GM18909 (cell line): ENCODE measurements around the gene SOX6.

ENCODE experiments used
- ATAC-seq: cut with Tn5 transposase; IDR thresholded peaks from one replicate; pipeline ENCODE4 v1.9.1; 2021; ENCODE audit warnings: mild to moderate bottlenecking; ENCODE audit not compliant: unreplicated experiment, poor library complexity

Gene SOX6

DNA sequence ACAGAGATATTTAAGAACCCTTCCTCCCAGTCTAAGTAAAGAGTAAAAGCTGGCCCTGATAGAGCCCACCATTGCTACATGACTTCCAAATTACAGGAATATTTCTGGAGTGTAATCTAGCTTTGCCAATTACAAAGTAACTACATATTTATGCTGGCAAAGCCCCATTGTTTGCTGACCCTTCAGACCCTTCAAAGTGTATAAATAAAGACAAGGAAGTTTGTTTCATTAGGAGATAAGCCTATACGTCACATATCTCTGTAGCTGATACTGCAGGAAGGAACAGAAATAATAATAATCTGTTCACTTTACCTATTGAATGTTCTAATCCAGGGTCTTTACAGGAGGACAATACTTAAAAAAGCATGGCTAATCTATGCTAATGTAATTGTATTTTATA is 375.1 kb downstream of the SOX6 start:
- ATAC-seq = no peak

DNA sequence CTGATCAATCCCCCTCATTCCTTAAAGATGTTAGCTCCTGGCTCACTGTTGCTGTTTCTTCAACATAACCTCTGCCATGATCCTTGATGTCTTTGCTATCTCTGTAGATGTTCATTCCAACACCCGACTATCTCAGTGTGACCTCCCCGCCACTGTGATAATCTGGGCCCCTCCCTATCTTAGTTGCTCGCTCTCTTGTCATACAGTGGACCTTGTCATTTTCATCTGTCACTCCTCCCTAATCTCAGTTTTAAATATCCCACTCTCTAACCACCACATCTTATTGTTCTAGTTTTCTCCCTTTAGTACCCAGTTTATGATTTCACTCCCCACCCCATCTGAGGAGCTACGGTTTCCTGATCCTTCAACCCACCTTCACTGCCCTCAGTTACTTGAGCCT is 379.2 kb downstream of the SOX6 start:
- no peak for ATAC-seq

DNA sequence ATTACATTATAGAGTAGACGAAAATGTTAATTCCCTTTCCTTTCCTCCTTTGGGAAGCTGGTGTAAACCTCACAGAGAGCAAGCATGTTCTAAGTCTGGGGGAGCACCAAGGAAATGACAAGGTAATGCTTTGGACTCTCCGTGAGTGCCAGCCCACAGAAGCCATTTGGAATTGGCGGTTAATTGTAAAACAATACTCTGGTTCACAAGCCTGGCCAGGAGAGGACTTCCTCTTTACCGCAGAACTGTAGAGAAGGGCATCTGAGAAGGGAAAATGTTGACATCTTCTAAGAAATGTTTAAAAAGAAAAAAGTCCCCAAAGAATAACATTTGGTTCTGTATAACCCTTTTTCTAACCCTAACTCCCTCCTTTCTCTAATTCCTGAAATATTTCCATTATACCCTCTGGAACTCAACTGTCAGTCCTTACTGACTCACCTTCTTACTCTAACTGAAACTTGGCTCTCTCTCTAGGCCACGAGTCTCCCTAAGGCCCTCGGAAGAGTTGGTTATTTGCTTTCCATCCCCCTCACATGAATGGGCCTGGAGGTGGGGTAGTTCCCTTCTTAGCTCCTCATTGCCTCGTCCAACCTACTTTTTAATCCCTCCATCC is 379.8 kb downstream of the SOX6 start:
- no peak for ATAC-seq

DNA sequence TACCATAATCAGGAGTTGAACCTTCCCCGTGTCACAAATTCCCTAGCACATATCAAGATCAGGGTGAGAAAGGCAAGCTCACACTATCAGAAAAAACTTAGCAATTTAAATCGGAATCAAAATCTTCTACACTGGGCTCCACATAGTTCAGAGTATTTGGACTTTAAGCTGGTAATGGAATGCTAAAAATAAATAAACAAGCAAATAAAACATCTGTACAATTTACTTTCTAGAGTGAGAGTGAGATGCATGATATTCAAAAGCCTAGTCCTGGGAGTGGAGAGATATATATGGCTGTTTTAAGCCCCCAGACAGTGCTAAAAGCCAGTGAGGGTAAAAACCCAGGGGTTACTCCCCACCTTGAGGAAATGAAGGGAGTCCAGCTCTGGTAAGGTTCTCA is 380.6 kb downstream of the SOX6 start:
- ATAC-seq = no peak

DNA sequence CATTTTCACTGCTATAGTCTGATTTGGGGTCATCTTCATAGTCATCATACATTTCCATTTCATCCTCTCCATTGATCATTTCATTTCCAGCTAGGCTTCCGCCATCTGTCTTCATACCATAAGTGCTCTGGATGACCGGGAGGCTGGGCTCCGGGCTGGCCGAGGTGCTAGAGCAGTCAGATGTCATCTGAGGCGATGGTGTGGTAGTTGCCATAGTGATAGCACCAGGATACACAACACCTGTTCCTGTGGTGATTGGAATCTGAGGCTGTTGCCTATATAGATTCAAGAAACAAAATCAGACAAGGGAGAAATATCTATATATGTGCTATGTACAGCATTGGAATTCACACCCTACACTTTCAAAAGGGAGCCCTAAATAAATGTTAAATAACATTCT is 383.5 kb downstream of the SOX6 start:
- no peak for ATAC-seq

DNA sequence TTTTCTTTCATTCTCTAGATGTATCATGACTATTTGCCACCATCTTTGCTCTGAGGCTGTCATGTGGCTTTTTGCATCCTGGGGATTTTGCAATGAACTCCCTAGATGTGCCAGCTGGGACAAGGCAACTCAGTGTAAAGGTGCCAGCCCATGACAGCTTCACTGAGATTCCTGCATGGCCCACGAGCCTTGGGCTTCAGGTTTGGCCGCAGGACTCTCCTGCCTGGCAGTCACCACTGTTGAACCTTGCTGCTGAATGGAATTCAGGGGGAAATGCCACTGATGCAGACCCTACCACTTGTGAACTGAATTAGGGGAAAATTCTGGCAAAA is 385.2 kb downstream of the SOX6 start:
- ATAC-seq = no peak

DNA sequence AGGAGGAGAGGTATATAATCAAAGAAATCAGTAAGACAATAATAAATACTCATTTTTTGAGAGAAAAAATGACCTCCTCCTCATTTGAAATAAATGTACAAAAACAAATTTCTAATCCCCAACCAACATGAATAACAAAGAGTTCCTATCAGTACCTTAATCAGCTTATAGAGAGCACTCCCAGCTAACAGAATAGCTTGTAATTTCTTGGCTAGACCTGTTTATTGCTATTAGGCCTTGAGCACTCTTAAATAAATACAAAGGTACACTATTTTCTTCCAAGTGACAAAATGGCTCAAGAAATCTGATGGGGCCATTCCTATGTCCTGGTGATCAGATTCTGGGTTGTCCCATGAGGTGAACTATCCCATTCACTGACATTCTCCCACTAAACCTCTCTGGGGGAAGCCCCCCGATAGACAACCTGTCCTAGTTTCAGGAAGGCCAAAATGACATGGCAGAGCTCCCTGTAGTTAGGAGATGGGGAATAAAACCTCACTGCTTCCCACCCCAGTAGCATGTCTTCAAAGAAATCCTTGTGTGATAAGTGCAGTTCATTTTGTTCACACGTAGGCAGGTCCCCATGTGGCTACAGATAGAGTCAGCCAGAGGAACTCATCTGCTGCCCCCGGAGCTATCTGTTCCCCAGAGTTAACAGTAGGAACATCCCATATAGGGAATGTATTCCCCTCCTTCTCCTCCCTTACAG is 385.7 kb downstream of the SOX6 start:
- no peak for ATAC-seq

DNA sequence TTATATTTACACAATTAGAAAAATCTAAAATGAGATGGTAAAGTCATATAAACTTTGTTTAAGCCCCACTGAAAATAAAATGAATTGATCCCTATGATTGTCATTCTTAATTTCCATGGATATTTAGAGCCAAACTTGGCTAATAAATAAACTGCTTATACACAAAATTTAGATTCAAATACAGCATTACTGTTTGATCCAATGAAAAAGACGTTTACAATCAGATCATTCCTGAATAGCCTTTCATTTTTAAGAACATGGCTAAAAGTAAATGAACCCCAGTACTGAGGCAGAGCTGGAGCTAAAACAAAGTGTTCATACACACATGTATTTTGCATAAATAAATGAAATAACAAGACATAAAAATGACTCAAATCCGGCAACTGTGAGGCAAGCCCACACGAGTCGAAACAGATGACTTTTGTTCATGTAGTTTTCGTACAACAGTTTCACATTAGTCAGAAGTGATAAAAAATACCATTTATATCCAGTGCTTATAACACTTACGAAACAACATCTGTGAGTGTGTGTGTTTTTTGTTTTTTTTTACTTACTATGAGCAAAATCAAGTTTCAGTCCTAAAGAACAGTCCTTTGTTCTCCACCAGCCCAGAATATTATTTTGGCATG is 386.5 kb downstream of the SOX6 start:
- ATAC-seq = peak; percentile 45

DNA sequence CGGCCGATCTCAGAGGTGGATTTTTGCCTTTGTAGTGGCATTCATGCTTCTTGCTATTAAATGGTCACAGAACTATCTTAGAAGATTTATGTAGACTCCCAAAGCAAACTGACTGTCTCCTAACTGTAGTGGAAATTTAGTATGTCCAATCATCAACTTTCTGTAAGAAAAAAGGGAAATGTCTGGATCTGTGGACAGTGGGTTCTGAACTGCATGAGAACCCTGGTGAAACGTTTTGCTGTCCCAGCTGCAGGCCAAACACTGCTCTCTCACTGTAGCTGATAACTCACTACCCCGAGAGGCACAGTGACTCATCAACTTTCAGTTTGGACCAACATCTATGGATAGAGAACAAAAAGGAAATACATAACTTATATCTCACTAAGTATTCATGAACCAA is 387.1 kb downstream of the SOX6 start:
- peak; percentile 82 for ATAC-seq

DNA sequence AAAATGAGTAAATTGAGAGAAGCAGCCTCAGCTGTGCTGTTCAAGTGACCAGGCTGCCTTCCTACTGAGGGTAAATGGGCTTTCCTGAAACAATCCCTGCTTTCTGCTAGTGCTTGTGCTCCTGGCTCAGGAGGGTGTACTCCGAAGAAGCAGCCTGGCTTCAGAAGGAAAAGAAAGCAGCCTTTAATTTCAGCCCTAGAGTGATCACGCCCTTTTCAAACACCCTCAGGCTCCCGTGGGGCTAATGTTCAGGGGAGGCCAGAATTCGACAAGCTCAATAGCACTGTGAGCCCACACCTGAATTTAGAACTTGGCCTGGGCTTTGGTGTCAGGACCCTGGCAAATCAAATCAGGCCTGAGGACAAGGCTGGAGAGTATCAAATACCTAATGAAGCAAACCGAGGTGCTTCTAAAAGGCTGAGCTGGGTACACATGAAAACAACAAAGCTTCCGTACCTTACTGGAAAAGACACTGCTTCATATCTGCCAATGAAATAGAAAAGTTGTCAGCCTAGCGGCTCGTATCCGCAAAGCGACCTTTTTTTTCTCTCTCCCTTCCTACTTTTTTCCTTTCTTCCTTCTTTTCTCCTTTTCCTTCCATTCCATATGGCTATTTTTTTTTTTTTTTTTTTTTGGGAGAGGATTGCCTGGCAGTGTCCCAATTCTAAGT is 387.8 kb downstream of the SOX6 start:
- no peak for ATAC-seq

DNA sequence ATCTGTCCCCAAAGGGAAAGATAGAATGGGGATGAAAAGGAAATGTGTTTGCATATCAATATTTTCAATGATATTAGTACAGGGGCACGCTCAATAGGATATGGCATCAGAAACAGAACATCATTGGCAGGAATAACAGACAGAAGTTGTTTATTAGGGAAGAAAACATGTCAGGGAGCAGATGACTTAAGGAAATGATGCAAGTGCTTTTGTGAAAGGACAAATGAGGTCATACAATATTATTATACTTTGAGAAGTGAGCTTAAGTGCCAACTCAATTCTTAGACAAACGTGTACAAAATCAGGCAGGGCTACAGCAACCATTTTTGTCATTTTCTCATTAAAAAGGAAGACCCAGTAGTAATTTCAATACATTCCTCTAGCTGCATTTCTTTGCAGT is 388.4 kb downstream of the SOX6 start:
- no peak for ATAC-seq

DNA sequence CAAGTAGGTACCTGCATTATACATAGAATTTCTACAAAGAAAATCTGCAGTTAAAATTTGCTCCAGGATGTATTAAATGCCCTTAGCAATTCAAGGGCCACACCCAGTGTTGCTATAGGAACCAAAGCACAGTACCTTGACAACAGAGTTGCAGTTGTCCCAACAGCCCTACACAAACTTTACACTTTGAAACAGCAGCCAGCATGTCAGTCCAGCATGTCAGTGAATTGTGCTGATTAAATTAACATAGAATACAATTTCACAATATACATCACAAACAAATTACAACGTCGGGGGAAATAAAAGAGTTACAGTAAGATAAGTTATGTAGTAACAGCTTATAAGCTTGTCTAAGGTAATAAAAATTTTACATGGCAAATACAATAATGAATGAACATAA is 389.2 kb downstream of the SOX6 start:
- ATAC-seq = no peak

DNA sequence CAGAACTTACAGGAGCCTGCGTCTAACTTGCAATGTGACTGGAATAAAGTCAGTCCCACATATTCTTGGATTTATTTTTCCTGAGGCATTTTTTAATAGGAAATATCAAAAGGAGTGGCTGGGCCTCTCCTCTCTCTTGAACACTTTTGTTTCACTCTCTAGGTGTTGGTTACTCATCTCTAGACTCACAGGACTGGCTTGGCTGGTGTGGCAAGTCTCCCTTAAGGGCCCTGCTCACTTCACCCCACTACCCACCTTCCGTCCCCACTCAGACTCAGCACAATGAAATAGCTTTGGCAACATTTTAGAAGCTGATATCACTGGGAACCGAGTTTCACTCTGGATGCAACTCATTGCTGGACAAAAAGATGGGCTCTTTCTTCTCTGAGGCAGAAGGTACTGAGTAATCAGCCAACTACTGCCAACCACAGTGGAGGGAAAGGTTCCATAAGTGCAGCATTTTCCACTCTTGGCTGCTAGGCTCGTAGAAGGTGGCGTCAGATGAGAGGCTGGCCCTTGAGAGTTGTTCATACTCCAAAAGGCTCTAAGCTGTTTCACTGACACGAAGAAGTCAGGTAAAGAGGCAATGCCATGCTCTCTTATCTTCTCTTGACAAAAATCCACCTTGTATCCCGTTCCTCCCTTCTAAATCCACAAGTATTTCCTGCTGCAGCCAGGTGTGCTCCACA is 390.6 kb downstream of the SOX6 start:
- no peak for ATAC-seq

DNA sequence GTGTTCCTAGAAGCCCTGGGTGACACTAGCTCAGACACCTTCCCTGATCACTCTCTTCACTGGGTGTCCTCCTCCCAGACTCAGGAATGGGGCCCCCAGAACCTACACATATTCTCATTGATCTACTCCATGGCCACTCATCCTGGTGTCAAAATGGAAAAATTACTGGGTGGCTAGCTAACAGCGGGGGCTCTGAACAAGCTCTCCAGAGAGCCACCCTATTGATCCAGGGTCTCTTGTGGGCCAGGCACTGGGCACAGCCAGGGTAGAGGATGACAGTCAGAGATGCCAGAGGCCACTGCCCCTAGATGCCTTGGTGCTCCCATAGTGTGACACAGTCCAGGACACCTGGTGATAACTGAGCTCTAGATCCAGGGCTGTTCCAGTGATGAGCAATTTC is 393.1 kb downstream of the SOX6 start:
- ATAC-seq = no peak

DNA sequence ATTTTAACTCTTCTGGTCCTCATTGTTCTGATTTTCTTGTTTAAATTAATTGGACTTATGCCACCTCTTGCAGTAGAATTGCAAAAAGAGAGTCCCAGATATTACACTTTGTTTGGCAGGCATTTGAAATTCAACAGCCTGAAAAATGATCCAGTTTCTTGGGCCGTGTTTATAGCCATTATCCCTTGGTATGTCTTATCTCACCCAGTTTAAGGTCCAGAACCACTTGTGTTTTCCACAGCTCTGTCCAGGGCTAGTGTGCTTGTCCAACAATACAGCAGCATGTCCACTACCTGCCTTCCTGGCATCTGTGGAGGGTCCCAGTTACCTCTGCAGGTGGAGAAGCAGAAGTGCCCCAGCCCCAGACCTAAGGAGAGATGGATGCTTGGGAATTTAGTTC is 397.4 kb downstream of the SOX6 start:
- ATAC-seq = no peak

DNA sequence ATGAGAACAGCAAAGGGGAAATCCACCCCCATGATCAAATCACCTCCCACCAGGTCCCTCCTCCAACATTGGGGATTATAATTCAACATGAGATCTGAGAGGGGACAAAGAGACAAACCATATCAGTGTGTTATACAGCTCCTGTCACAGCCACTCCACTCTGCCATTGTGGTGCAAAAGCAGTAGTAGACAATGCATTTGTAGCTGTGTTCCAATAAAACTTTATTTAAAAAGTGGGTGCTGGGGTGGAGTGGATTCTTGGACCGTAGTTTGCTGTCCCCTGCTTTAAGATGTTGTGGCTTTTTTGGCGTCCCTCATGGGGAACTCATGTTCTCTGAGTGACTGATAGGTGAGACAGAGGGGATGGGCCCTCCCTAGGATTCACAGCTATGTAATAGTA is 399.1 kb downstream of the SOX6 start:
- ATAC-seq = no peak

DNA sequence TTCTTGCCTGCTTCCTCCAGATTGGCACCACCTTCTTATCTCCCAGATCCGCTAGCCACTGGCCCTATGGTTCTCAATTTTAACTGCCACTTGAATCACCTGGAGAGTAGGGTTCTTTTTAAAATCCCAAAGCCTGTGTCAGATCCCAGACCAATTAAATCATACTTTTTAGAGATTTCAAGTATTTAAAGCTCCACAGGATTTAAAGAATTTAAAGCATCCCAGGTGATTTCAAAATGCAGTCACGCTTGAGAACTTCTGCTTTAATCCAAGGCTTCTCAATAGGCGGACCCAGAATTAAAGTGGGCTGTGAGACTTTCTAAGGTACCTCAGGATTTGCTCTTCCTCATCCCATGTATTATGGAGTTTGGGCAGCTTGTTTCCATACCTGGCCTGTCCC is 400.0 kb downstream of the SOX6 start:
- ATAC-seq = no peak

DNA sequence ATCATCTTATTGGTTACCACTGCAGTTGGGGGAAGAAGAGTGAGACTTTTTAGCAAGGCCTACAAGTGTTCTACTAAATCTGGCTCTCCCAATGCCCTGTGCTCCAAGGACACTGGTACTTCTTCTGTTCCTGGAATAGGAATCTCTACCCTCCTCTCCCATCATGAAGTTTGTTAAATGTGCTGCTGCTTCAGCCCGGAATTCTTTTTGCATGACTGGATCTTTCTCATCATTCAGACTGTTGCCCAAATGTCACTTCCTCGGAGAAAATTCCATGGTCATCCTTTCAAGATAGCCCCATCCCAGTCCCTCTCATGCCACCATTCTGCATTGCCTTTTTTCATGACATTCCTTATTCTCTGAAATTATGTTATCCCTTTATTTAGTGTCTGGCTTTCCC is 400.8 kb downstream of the SOX6 start:
- ATAC-seq = no peak

DNA sequence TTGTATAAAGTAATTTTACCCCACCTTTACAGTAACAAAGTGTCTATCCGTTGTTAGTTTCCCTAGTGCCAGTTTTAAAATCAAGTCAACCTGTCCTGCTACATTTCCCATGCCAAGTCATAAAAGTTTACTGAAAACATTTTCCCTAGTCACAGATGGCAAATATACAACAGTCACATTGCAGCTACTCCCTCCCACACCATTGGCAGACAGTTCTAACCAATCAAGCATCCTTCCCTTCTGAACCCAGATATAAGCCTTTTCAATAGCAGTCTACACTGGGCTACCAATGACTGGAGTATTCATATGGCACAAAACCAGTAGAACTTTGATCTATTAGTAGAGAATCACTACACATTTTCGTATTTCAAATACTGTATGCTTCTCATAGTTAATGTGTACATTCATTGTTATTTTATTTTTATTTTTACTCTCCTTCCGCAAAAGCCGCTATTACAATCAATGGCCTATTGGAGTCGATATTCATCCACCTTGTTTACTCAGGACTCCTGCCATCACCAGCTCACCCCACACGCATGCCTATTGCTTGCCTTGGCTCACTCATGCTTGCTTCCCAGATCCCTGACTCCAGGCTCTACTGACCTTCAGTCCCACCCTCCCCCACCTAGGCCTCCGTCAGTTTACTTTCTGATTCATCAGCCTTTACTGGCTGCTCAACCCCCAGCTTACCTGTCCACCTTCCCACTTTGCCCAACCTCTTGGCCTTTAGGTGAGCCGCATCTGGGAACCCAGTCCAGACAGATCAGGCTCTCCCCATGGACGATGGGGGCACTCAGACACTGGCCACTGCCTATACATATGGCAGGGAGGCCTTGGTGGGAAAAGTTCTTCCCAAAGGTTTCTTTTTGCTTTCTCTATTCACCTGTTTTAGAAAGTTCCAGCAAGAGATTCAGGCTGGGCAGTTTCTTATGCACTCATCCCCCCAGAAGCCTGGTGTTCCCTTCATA is 408.4 kb downstream of the SOX6 start:
- no peak for ATAC-seq

DNA sequence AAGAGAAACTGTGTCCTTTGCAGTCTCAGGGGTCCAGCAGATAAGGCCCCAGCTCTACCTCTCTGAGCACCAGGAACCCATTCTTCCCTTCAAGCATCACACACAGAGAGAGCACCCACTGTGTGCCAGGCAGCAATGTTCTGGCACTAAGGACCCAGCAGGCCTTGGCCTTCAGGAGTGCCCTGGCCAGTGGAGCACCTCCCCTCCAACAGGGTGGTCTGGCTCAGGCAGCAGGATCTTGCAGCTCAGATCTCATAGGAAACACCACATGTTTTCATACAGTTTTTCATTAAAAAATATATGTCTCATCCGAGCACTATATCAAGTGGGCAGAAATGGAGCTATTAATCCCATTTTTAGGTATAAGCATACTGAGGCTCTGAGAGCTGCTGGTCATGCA is 410.6 kb downstream of the SOX6 start:
- ATAC-seq = no peak
